Activated CD4-positive, CD25-positive, alpha-beta regulatory T cell treated with anti-CD3 and anti-CD28 coated beads, Interleukin-2, amount 50 U/mL, for 72 hours (primary cell): ENCODE results near the gene LMBR1.

ENCODE experiments used
- DNase-seq: peaks from one replicate; pipeline ENCODE4 v3.0.0; 2021

Gene LMBR1

DNA sequence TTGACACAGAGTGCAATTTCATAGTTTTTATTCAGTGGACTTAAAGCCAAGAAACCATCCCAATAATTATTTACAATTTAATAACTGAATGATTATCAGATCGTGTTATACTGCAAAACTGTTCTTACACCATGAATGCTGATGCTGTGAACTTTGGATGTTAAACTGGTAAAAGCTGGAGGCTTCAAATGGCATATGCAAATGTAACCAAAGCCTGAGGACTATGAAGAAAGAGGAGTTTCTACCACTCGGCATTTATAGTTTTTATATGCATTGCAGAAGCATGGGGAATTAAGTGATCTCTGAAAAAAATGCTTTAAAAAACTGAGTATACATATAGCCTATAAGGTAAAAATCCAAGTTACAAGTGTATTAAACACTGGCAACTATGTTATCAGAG, 210.1 kb downstream of the LMBR1 start:
- no peak for DNase-seq

- no peak for DNase-seq
These were observed 212.7 kb downstream of the LMBR1 start for GRCh38 chr7:156680281-156680680.

GRCh38 chr7:156677374-156678054, 215.5 kb downstream of the LMBR1 start:
- DNase-seq = no peak

DNA sequence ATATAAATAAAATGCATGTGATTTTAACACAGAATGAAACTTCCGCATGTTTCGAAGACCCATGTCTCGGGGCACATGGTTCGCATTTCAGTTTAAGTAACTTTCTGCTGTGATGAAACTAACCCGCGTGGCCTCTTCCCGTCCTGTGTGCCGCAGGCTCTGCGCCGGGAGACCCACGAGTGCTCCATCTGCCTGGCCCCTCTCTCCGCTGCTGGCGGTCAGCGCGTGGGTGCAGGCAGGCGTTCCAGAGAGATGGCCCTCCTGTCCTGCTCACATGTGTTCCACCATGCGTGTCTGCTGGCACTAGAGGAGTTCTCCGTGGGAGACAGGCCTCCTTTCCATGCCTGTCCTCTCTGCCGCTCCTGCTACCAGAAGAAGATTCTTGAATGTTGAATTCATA, 216.7 kb downstream of the LMBR1 start:
- DNase-seq = no peak

DNA sequence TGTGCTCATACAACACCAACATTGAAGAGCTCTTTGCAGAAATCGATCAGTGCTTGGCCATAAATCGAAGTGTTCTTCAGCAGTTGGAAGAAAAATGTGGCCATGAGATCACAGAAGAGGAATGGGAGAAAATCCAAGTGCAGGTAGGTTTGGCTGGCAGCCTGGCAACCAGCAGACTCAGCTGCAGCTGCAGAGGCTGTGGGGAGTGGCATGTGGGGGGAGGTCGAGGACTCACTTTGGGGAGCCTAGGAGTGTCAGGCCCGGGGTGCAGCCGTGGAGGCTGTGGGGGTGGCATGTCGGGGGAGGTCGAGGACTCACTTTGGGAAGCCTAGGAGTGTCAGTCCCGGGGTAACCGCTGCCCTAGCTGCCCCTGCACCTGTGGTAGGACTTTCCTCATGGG, 217.3 kb downstream of the LMBR1 start:
- DNase-seq = no peak

- no peak for DNase-seq
These were observed 219.1 kb downstream of the LMBR1 start for GRCh38 chr7:156673902-156674301.

DNA sequence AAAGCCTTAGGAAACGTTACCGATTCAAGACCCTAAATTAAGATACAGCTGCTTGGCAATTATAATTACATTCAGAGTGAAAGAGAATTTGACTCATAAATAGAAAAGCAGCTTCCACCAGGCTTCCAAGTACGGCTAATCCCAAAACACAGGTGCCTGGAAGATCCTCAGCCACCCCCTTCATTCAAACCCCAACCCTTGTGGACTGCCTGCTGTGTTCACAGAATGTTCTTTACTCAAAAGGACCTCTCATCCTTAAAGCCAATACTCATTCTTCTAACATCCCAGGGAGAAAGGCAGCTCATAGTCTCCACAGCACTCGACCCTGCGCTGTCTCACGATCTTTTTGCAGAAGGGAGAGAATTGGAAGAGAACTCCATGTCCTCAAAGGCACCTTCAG, 219.5 kb downstream of the LMBR1 start:
- DNase-seq = no peak

DNA sequence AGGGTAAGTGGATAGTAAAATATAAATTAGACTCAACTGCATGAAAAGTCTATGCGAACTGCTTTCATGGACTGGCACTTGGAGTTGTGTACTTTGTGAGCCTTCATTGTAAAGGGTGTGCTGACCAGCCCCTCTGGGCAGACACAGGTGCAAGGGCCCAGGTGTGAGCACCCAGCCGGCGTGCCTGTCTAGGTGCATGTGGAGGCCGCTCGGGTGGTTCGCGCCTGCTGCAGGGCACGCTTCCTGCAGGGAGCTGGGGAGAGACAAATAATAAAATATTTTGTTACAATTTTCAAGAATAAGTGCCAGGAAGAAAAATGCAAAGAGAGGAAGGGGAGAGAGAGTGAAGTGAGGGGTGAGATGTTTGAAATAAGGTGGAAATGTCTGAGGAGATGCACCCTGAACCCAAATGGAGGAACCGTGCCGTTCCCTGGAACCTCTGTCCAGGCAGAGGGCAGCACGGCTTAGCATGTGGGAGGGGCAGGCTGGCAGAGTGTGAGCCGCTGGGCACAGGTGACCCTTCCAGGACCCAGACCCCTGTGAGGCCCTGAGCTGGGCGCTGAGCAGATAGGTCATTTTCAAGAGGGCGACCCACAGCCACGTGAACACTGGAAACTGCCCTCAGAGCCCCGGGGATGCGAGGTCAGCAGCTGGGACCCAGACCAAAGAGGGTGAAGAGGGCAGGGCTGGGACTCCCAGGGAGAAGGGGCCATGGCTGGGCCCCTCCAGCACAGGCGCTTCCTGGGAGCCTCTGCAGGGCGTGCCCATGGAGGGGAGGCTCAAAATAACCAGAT, 223.8 kb downstream of the LMBR1 start:
- no peak for DNase-seq

DNA sequence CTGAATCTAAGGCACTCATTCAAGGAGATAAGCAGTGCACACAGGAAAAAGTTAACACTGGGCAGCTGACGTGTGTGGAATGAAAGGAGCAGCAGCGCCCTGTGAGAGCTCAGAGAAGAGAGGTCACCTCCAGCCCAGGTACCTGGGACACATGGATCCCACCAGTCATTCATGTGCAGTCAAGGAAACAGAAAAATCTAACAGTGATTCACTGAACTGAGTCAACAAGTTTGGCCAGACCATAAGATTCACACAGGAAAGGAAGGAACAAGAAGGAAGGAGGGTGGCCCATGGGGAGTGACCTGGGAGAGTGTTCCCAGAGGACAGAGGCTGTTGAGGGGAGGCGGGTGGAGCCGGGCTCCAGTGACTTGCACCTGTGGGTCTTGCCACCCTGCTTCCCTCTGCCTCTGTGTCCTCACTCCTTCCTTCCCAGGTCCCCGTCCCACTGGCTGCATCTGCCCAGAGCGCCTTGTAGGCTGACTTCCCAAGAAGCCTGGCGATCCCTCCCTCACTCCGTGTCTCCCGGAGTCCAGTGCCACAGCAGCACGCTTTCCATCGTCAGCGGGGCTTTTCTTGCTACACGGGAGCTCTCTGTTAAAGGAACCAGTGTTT, 224.7 kb downstream of the LMBR1 start:
- DNase-seq = no peak

- no peak for DNase-seq
These were observed 225.9 kb downstream of the LMBR1 start for GRCh38 chr7:156667110-156667426.

- DNase-seq = no peak
These were observed 226.4 kb downstream of the LMBR1 start for GRCh38 chr7:156666368-156667109.

GRCh38 chr7:156665101-156665500, 227.9 kb downstream of the LMBR1 start:
- DNase-seq = no peak

DNA sequence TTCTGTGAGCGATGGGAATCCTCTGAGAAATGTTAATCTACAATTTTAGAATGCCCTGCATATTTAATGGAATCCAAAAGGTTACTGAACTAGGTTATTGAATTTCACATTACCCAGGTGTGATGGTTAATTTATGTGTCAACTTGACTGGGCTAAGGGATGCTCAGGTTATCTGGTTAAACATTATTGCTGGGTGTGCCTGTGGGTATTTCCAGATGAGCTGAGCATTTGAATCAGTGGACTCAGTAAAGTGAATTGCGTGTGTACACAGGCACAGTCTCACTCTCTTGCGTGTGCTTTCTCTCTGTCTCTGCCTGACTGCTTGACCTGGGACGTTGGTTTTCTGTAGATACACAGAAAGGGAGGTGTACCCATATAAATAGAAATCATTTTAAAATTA, 230.7 kb downstream of the LMBR1 start:
- no peak for DNase-seq

GRCh38 chr7:156661637-156662036, 231.3 kb downstream of the LMBR1 start:
- no peak for DNase-seq

DNA sequence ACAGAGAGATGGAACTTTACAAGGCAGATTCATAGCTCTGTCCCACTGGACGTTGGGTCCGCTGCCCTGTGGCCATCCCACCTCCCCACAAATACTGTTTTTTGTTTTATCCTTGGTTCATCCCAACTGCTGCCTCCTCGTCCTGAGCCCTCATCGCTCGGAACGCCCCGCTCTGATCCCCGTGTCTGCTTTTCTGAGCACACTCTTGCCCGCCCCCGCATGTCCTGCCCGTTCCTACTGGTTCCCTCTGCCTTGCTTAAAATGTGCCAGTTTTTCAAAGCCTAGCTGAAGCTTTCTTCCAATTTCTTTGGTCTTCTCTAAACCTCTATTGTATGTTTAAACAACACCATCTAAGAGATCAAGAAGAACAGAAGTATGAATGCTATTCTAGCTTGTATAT, 233.0 kb downstream of the LMBR1 start:
- no peak for DNase-seq

GRCh38 chr7:156659203-156659602, 233.8 kb downstream of the LMBR1 start:
- no peak for DNase-seq

GRCh38 chr7:156657681-156658080, 235.3 kb downstream of the LMBR1 start:
- no peak for DNase-seq

DNA sequence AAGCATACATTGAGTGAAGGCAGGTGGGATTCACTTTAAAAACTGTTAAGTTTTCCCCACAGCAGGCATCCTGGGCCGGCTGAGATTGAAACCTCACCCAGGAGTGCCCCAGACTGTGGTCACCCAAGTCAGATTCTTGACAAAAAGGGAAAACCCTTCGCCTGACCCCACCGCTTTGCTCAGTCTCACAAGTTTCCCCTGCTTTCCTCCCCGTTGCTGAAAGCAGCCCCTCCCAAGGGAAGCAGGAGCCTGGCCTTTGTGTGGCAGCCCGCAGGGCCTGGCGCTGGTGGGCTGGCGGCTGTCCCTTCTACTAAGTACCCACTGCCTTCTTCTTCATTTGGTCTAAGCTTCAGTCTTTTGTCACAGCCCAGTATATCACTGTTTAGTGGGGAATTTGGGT, 236.4 kb downstream of the LMBR1 start:
- no peak for DNase-seq

- DNase-seq = no peak
These were observed 237.0 kb downstream of the LMBR1 start for GRCh38 chr7:156655983-156656382.

GRCh38 chr7:156655251-156655650, 237.7 kb downstream of the LMBR1 start:
- no peak for DNase-seq

DNA sequence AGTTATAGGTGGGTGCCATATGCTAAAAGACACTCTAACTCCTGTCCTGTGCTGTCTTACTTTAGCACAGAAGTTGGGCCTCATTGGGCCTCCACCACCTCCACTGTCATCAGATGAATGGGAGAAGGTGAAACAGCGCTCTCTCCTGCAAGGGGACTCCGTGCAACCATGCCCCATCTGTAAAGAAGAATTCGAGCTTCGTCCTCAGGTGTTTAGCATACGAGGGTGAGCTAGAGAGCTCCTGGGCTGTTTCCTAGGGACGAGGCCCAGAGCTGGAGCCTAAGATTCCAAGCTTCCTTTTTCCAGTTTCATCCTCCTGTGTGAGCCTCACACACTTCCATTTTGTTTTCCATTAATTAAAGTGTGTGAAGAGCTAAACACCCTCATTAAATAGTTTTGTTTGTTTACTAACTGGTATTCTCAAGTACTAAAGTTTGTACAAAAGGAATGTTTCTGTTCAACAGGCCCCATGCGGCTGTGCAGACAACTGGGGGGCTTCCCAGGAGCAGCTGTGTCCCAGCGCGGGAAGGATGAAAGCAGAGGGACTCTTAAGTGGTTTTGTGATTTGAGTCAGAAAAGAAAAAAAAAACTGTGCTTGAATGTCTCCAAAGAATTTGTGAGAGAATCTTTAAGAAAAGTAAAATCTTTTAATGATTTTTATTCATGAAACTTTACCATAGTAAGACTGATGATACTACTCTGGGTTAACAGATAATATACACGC, 238.3 kb downstream of the LMBR1 start:
- DNase-seq = no peak

- DNase-seq = no peak
These were observed 240.0 kb downstream of the LMBR1 start for GRCh38 chr7:156652886-156653568.
